GM12878 (cell line): ENCODE results near the gene SCG3. TPM values are rescaled to one million over a fixed set of nuclear protein-coding genes. Genes with fewer than 3 reads are reported as not detected.

Experiments used
- ATAC-seq: fragments of 200-7000 bp; cut with Tn5 transposase; 3 replicates; pipeline ENCODE4 v1.9.1; 2020; ENCODE audit warnings: mild to moderate bottlenecking, moderate library complexity
- BruUV-seq: library from RNA; stranded (reverse); fragments of 400-500 nt; replicated peaks from 2 replicates; lab custom pipeline; 2021; lab: Mats Ljungman, UMichigan
- CTCF ChIA-PET: fragments of 300-600 bp; sonication (Branson Sonifier 250); formaldehyde crosslinking; extraction: SDS; loops from one replicate; lab custom pipeline; 2021; ENCODE audit warnings: inconsistent platforms; lab: Yijun Ruan, JAX
- POLR2A ChIA-PET: fragments of 350-600 bp; formaldehyde crosslinking; extraction: SDS; loops from one replicate; lab custom pipeline; 2021; ENCODE audit warnings: inconsistent platforms; lab: Charles Lee
- RAD21 ChIA-PET: fragments of 300-600 bp; sonication (Branson Sonifier 250); formaldehyde crosslinking; loops from one replicate; lab custom pipeline; 2023; ENCODE audit warnings: antibody characterized with exemption; ENCODE audit not compliant: unreplicated experiment; lab: Charles Lee
- SMC1A ChIA-PET: fragments of 300-600 bp; sonication (Branson Sonifier 250); formaldehyde crosslinking; loops from one replicate; lab custom pipeline; 2023; ENCODE audit not compliant: unreplicated experiment, uncharacterized antibody; lab: Charles Lee
- DNase-seq: peaks from one replicate; pipeline ENCODE4 v3.0.0-alpha.2; 2011; ENCODE audit warnings: low read depth, low spot score
- FAIRE-seq: peaks from 3 replicates; lab custom pipeline; 2011; peaks lifted over from hg19 to GRCh38; lab: Jason Lieb, UNC
- H2AFZ ChIP-seq: 2 replicates; pipeline ENCODE4 v1.6.0; 2011; ENCODE audit warnings: low read depth, low read length, control low read depth; ENCODE audit not compliant: control insufficient read depth
- H3K27ac ChIP-seq: 2 replicates; pipeline ENCODE4 v1.5.1; 2011; ENCODE audit warnings: control low read depth; ENCODE audit not compliant: control insufficient read depth, insufficient read depth
- H3K27me3 ChIP-seq, 2 experiments: replicated peaks in 1 of 2; 2 replicates each; pipeline versions ENCODE4 v1.6.0 to v1.6.1; 2011; ENCODE audit warnings: low read length in 1 of 2; ENCODE audit not compliant: control insufficient read depth in 2 of 2, insufficient read depth in 2 of 2
- H3K36me3 ChIP-seq, 2 experiments: 2 replicates each; pipeline ENCODE4 v1.5.1; 2011; ENCODE audit warnings: low read length in 1 of 2; ENCODE audit not compliant: control insufficient read depth in 2 of 2, insufficient read depth in 2 of 2
- H3K4me1 ChIP-seq: 2 replicates; pipeline ENCODE4 v1.6.1; 2011; ENCODE audit warnings: mild to moderate bottlenecking, low read length, moderate library complexity, mixed read lengths; ENCODE audit not compliant: control insufficient read depth, insufficient read depth
- H3K4me2 ChIP-seq: 2 replicates; pipeline ENCODE4 v1.6.0; 2011; ENCODE audit warnings: control low read depth; ENCODE audit not compliant: control insufficient read depth, insufficient read depth
- H3K4me3 ChIP-seq: fragments of 200-600 bp; sonication (generic); 2 replicates; pipeline ENCODE4 v1.5.1; 2016
- H3K79me2 ChIP-seq: 2 replicates; pipeline ENCODE4 v1.6.0; 2011; ENCODE audit warnings: low read length; ENCODE audit not compliant: control insufficient read depth, insufficient read depth
- H3K9ac ChIP-seq: 2 replicates; pipeline ENCODE4 v1.8.0; 2011; ENCODE audit warnings: low read length, control low read depth, mixed read lengths; ENCODE audit not compliant: control insufficient read depth, insufficient read depth
- H3K9me3 ChIP-seq: replicated peaks from 3 replicates; pipeline ENCODE4 v1.5.1; 2011; ENCODE audit warnings: mild to moderate bottlenecking, low read length; ENCODE audit not compliant: control insufficient read depth, insufficient read depth
- H4K20me1 ChIP-seq: 2 replicates; pipeline ENCODE4 v1.6.0; 2011; ENCODE audit not compliant: control insufficient read depth, insufficient read depth
- KAT2A ChIP-seq: conservative IDR thresholded peaks from 2 replicates; pipeline ENCODE4 v1.6.1; 2011; ENCODE audit warnings: low read depth, low read length; ENCODE audit not compliant: control insufficient read depth
- RAD21 ChIP-seq: IDR thresholded peaks from 2 replicates; pipeline ENCODE4 v1.6.1; 2011; ENCODE audit warnings: mild to moderate bottlenecking, low read depth, low read length, moderate library complexity; ENCODE audit not compliant: insufficient read depth
- RUNX3 ChIP-seq: IDR thresholded peaks from 2 replicates; pipeline ENCODE4 v1.6.1; 2012; ENCODE audit warnings: low read length, inconsistent platforms
- SMC3 ChIP-seq: IDR thresholded peaks from 2 replicates; pipeline ENCODE4 v1.6.1; 2011; ENCODE audit warnings: low read length, improper control_type of control experiment, borderline replicate concordance
- SRF ChIP-seq, 2 experiments: IDR thresholded peaks; 2 replicates each; pipeline ENCODE4 v1.6.1; 2011; ENCODE audit warnings: low read depth in 2 of 2, low read length in 2 of 2, mild to moderate bottlenecking in 1 of 2, moderate library complexity in 1 of 2
- WGBS: methylation state at CpG from one replicate; pipeline ENCODE4 v1.1.6; 2016; ENCODE audit warnings: low lambda C conversion rate; ENCODE audit not compliant: insufficient replicate concordance, insufficient coverage; ENCODE audit errors: missing lambda C conversion rate; 5-methylcytosine and 5-hydroxymethylcytosine counted together
- in situ Hi-C: fragments of 300-500 bp; cut with MboI; formaldehyde crosslinking; loops from 9 replicates; pipeline ENCODE4 v1.14.3; 2018; ENCODE audit warnings: mixed read lengths
- intact Hi-C: fragments of 100-400 bp; cut with micrococcal nuclease; formaldehyde crosslinking; loops from one replicate; pipeline ENCODE4 v1.14.2; 2022; ENCODE audit not compliant: unreplicated experiment
- polyA plus RNA-seq, 11 experiments: library from polyadenylated mRNA; depleted of rRNA in 4 of 11; unstranded in 6 of 11; stranded (reverse) in 5 of 11; fragments of >200 nt; fragmentation: Nextera tagmentation in 4 of 11; fragmentation: Illumina TruSeq in 1 of 11; extraction: Ambion mirVana in 4 of 11; extraction: Trizol in 1 of 11; gene quantifications; 1 replicate in 1 of 11; 2 replicates in 10 of 11; pipeline versions ENCODE4 v1.2.1 to v1.2.3, GENCODE V29; 2011 to 2016; ENCODE audit warnings: inconsistent platforms in 2 of 11, missing spikeins in 2 of 11, low read depth in 1 of 11
- total RNA-seq, 4 experiments: library from RNA; depleted of rRNA in 3 of 4; stranded (reverse); fragments of >200 nt in 3 of 4; fragmentation: Illumina TruSeq in 1 of 4; extraction: Trizol in 1 of 4; gene quantifications; 2 replicates each; pipeline versions ENCODE4 v1.2.1 to v1.2.3, GENCODE V29; 2013 to 2021
- TF ChIP-seq, protein P1 (sequence below), 3 experiments: IDR thresholded peaks in 2 of 3; conservative IDR thresholded peaks in 1 of 3; 2 replicates each; pipeline ENCODE4 v1.5.1; 2011; ENCODE audit warnings: low read depth in 3 of 3, low read length in 3 of 3, mild to moderate bottlenecking in 3 of 3, control low read depth in 2 of 3, moderate library complexity in 2 of 3, inconsistent platforms in 1 of 3, mixed read lengths in 1 of 3; ENCODE audit not compliant: control insufficient read depth in 2 of 3, insufficient read depth in 1 of 3; ENCODE audit errors: extremely low read depth in 1 of 3

The SCG3 gene
- total and polyA plus RNA-seq, 10 of the 15 experiments (the other 5 are each of a cell fraction or from before 2014, with no cell fraction given), result 0.03 to 0.15 (median 0.04) TPM; not detected in 7

DNA sequence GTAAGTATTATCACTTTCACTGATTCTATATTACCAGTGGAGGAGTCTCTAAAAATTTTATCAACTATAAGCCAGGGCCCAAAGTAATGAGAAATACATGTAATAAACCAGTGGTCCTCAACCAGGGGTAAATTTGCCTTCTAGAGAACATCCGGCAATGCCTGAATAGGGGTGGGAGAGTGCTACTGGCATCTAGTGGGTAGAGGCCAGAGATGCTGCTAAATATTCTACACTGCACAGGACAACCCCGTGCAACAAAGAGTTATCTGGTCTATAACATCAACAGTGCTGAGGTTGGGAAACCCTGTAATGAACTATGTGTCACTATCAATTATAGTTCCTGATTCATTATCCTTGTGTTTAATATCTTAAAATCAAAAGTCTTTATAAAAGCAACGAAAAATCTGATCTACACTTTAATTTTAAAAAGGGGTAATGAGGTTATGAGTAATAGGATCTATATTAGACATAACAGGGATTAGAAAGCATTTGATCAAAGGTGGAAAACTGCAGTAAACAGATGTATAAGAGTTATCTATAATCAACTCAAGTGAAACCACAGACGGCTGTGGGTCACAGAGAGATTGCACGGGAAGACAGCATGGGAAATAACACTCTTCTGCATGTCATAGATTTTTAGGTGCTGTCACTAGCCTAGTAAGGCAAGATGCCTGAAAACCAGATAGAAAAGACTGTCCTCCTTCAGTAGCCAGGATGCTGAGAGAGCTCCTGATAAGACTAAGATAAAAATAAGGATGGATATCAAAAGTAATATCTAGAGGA lies 54.1 kb downstream of the SCG3 start:
- in situ Hi-C loops, result no loop called here
- peaks cover 71% of the 10 kb centered on the region for H3K79me2 ChIP-seq
- TF ChIP-seq KAT2A, result no peak
- TF ChIP-seq, protein P1, sequence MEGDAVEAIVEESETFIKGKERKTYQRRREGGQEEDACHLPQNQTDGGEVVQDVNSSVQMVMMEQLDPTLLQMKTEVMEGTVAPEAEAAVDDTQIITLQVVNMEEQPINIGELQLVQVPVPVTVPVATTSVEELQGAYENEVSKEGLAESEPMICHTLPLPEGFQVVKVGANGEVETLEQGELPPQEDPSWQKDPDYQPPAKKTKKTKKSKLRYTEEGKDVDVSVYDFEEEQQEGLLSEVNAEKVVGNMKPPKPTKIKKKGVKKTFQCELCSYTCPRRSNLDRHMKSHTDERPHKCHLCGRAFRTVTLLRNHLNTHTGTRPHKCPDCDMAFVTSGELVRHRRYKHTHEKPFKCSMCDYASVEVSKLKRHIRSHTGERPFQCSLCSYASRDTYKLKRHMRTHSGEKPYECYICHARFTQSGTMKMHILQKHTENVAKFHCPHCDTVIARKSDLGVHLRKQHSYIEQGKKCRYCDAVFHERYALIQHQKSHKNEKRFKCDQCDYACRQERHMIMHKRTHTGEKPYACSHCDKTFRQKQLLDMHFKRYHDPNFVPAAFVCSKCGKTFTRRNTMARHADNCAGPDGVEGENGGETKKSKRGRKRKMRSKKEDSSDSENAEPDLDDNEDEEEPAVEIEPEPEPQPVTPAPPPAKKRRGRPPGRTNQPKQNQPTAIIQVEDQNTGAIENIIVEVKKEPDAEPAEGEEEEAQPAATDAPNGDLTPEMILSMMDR (IDR thresholded peaks at IDR 0.05 in 2 of 3, conservative IDR thresholded peaks at IDR 0.05 in 1 of 3; ENCODE audit: control insufficient read depth in 2 of 3, extremely low read depth in 1 of 3, insufficient read depth in 1 of 3, low read depth in 3 of 3, low read length in 3 of 3), result peak; percentile 37 to 57 (median 56); a peak in 5 of 6 replicates
- TF ChIP-seq SRF (IDR thresholded peaks at IDR 0.05; ENCODE audit: low read depth in 2 of 2, low read length in 2 of 2), result peak; percentile 82 to 91
- TF ChIP-seq RUNX3, result peak; percentile 52
- TF ChIP-seq SMC3, result peak; percentile 40; the same call in 1 of the 2 replicates
- peak; percentile 68 for TF ChIP-seq RAD21
- TF ChIP-seq, all 136 proteins: peak for 5
- TSS peak; percentile 52 for BruUV-seq
- Histone ChIP-seq H3K36me3 (no peaks in the 10 kb centered on the region), H3K9me3 (no peaks in the 10 kb centered on the region), H2AFZ (0 out of 2 replicates have a peak overlapping the region, but pooled peaks have one; percentile 4), H3K27me3 (no peaks in the 10 kb centered on the region), H3K4me1 (peaks cover 39% of the 10 kb centered on the region), H3K9ac (peak overlapping the region; percentile 57), H3K4me3 (peak overlapping the region; percentile 77), H3K27ac (peak overlapping the region; percentile 94), H4K20me1 (no peaks in the 10 kb centered on the region), H3K4me2 (peak overlapping the region; percentile 95)
- POLR2A ChIA-PET, result interaction anchor here (0.5 to 2.4 kb wide), 8 partner anchors 8 to 328 kb away, joined by 3 to 11 read pairs (median 4); partner anchors contain the start of gene DMXL2
- intact Hi-C loops, result loop anchor here (1.0 to 10.0 kb wide), 5 partner anchors 41 to 369 kb away; partner anchors contain the start of gene DMXL2
- DNase-seq, result no peak
- FAIRE-seq, result no peak
- SMC1A ChIA-PET, result interaction anchor here (0.7 to 7.0 kb wide), 21 partner anchors 9 to 272 kb away, joined by 3 to 52 read pairs (median 5); partner anchors contain the start of gene DMXL2
- WGBS, result 0% methylated on average over 5 of the region's 5 CpGs
- RAD21 ChIA-PET, result interaction anchor here (0.9 to 5.5 kb wide), 13 partner anchors 9 to 857 kb away, joined by 3 to 33 read pairs (median 5); partner anchors contain the start of gene DMXL2
- ATAC-seq, result peak; percentile 55
- CTCF ChIA-PET, result interaction anchor here (0.9 to 10.1 kb wide), 13 partner anchors 10 to 368 kb away, joined by 3 to 136 read pairs (median 4); partner anchors contain the start of gene DMXL2
